K562 (cell line): Measurements from ENCODE around the gene ITGB3BP. TPM values are rescaled to one million over a fixed set of nuclear protein-coding genes. Genes with fewer than 3 reads are reported as not detected.

Experiments used
- ATAC-seq: fragments of 200-7000 bp; cut with Tn5 transposase; 3 replicates; pipeline ENCODE4 v1.9.1; 2020; ENCODE audit warnings: moderate library complexity
- BruUV-seq: library from RNA; stranded (reverse); fragments of 400-500 nt; replicated peaks from 2 replicates; lab custom pipeline; 2021; lab: Mats Ljungman, UMichigan
- CTCF ChIA-PET: fragments of 300-600 bp; formaldehyde crosslinking; extraction: SDS; loops from one replicate; lab custom pipeline; 2021; ENCODE audit warnings: low intra/inter-chr PET ratio; lab: Yijun Ruan, JAX
- POLR2A ChIA-PET: fragments of 300-600, 350-650 bp; sonication (Branson Sonifier 250); formaldehyde crosslinking; extraction: SDS; loops from one replicate; lab custom pipeline; 2021; ENCODE audit warnings: antibody characterized with exemption, inconsistent platforms; lab: Yijun Ruan, JAX
- DNase-seq, 4 experiments: peaks; one replicate each; pipeline versions ENCODE4 v3.0.0 to v3.0.0-alpha.2; 2011 to 2018; ENCODE audit warnings: low spot score in 3 of 4, mixed read lengths in 3 of 4; ENCODE audit errors: extremely low read depth in 1 of 4
- FAIRE-seq: peaks from 2 replicates; lab custom pipeline; 2011; peaks lifted over from hg19 to GRCh38; lab: Jason Lieb, UNC
- H2AFZ ChIP-seq: 2 replicates; pipeline ENCODE4 v1.6.0; 2011; ENCODE audit warnings: low read depth, low read length, control low read depth, inconsistent platforms
- H3K27ac ChIP-seq: fragments of 200-600 bp; 3 replicates; pipeline ENCODE4 v1.8.0; 2011; ENCODE audit warnings: low read depth, mild to moderate bottlenecking, control low read depth, inconsistent platforms, low read length, moderate library complexity, mixed read lengths; ENCODE audit errors: extremely low read depth
- H3K27me3 ChIP-seq, 2 experiments: fragments of 300-600 bp in 1 of 2; 2 replicates in 1 of 2; 3 replicates in 1 of 2; pipeline versions ENCODE4 v1.6.0 to v1.8.0; 2011; ENCODE audit warnings: inconsistent platforms in 2 of 2, low read length in 2 of 2, mild to moderate bottlenecking in 1 of 2, mixed read lengths in 1 of 2, moderate library complexity in 1 of 2; ENCODE audit not compliant: control insufficient read depth in 2 of 2, insufficient read depth in 2 of 2
- H3K36me3 ChIP-seq: fragments of 300-600 bp; 3 replicates; pipeline ENCODE4 v1.8.0; 2011; ENCODE audit warnings: mild to moderate bottlenecking, low read length, inconsistent platforms; ENCODE audit not compliant: control insufficient read depth, insufficient read depth
- H3K4me1 ChIP-seq, 2 experiments: fragments of 200-600 bp in 1 of 2; replicated peaks in 1 of 2; 2 replicates in 1 of 2; 3 replicates in 1 of 2; pipeline versions ENCODE4 v1.5.1 to v1.8.0; 2011; ENCODE audit warnings: inconsistent platforms in 2 of 2, low read length in 2 of 2, mild to moderate bottlenecking in 1 of 2, mixed read lengths in 1 of 2, moderate library complexity in 1 of 2; ENCODE audit not compliant: control insufficient read depth in 2 of 2, insufficient read depth in 2 of 2
- H3K4me2 ChIP-seq: 2 replicates; pipeline ENCODE4 v1.6.1; 2011; ENCODE audit warnings: low read length, control low read depth, inconsistent platforms, mixed read lengths; ENCODE audit not compliant: insufficient read depth
- H3K4me3 ChIP-seq: fragments of 200-600 bp; sonication (generic), shearing (Covaris generic); 2 replicates; pipeline ENCODE4 v1.5.1; 2016; ENCODE audit warnings: control low read depth, inconsistent platforms
- H3K79me2 ChIP-seq: fragments of 200-600 bp; 3 replicates; pipeline ENCODE4 v1.8.0; 2011; ENCODE audit warnings: low read length, inconsistent platforms; ENCODE audit not compliant: control insufficient read depth, insufficient read depth
- H3K9ac ChIP-seq, 2 experiments: 2 replicates each; pipeline versions ENCODE4 v1.6.0 to v1.6.1; 2011; ENCODE audit warnings: low read depth in 2 of 2, low read length in 2 of 2, control low read depth in 1 of 2, inconsistent platforms in 1 of 2, mild to moderate bottlenecking in 1 of 2, mixed read lengths in 1 of 2; ENCODE audit not compliant: insufficient read depth in 1 of 2
- H3K9me1 ChIP-seq: one replicate; pipeline ENCODE4 v1.6.0; 2011; ENCODE audit warnings: inconsistent platforms, mild to moderate bottlenecking, low read length, moderate library complexity; ENCODE audit not compliant: control insufficient read depth, insufficient read depth
- H3K9me3 ChIP-seq: replicated peaks from 2 replicates; pipeline ENCODE4 v1.5.1; 2011; ENCODE audit warnings: low read depth, low read length, inconsistent platforms; ENCODE audit not compliant: control insufficient read depth, insufficient read depth
- H4K20me1 ChIP-seq: replicated peaks from 2 replicates; pipeline ENCODE4 v1.6.1; 2011; ENCODE audit warnings: low read length, inconsistent platforms, mixed read lengths; ENCODE audit not compliant: control insufficient read depth, insufficient read depth
- BCL6 ChIP-seq: fragments of 250-450 bp; sonication (Bioruptor Pico); IDR thresholded peaks from 2 replicates; pipeline ENCODE4 v1.4.0; 2020
- CEBPB ChIP-seq: fragments of 450-650 bp; IDR thresholded peaks from 2 replicates; pipeline ENCODE4 v1.6.1; 2016; ENCODE audit warnings: missing genetic modification characterization, missing compliant biosample characterization
- FOS ChIP-seq: IDR thresholded peaks from 3 replicates; pipeline ENCODE4 v1.6.1; 2011; ENCODE audit not compliant: insufficient read length; ENCODE audit errors: extremely low read depth
- HDAC6 ChIP-seq: IDR thresholded peaks from 2 replicates; pipeline ENCODE4 v1.6.1; 2012; ENCODE audit warnings: low read depth, mild to moderate bottlenecking, control low read depth, inconsistent platforms, low read length, moderate library complexity
- MYNN ChIP-seq, 2 experiments: sonication (generic); formaldehyde crosslinking in 1 of 2; IDR thresholded peaks; 2 replicates each; pipeline versions ENCODE4 v1.5.0 to v1.6.1; 2016 to 2020; ENCODE audit warnings: antibody characterized with exemption in 1 of 2, missing genetic modification reagents in 1 of 2
- SMARCA5 ChIP-seq: fragments of 450-650 bp; IDR thresholded peaks from 2 replicates; pipeline ENCODE4 v1.6.1; 2016
- SRSF3 ChIP-seq: fragments of 200-400 bp; formaldehyde crosslinking; IDR thresholded peaks from 2 replicates; pipeline ENCODE4 v1.6.1; 2016; ENCODE audit warnings: mild to moderate bottlenecking, low read length, moderate library complexity; ENCODE audit not compliant: insufficient read depth
- TRIM28 ChIP-seq: fragments of 450-650 bp; IDR thresholded peaks from 2 replicates; pipeline ENCODE4 v1.6.1; 2017
- ZC3H8 ChIP-seq: fragments of 450-650 bp; IDR thresholded peaks from 2 replicates; pipeline ENCODE4 v1.6.1; 2017
- ZNF184 ChIP-seq: sonication (generic); formaldehyde crosslinking; IDR thresholded peaks from 2 replicates; pipeline ENCODE4 v1.5.0; 2020; ENCODE audit warnings: missing genetic modification reagents
- ZNF507 ChIP-seq: conservative IDR thresholded peaks from 2 replicates; pipeline ENCODE4 v1.6.1; 2017; ENCODE audit warnings: missing genetic modification characterization, missing compliant biosample characterization
- ZNF561 ChIP-seq: fragments of 450-650 bp; formaldehyde crosslinking; conservative IDR thresholded peaks from 2 replicates; pipeline ENCODE4 v1.4.0; 2020; ENCODE audit warnings: mild to moderate bottlenecking, moderate library complexity
- ZNF609 ChIP-seq: sonication (generic); formaldehyde crosslinking; IDR thresholded peaks from 2 replicates; pipeline ENCODE4 v1.8.1; 2023; ENCODE audit warnings: missing genetic modification reagents, mild to moderate bottlenecking, borderline replicate concordance
- WGBS: fragments of 100-300 bp; shearing (Covaris generic); methylation state at CpG from one replicate; pipeline ENCODE4 v1.1.6; 2016; ENCODE audit warnings: low coverage, mixed read lengths; ENCODE audit not compliant: insufficient coverage; ENCODE audit errors: missing lambda C conversion rate; 5-methylcytosine and 5-hydroxymethylcytosine counted together
- in situ Hi-C: fragments of 300-500 bp; cut with MboI; formaldehyde crosslinking; loops from 4 replicates; pipeline ENCODE4 v1.15.0; 2018; ENCODE audit warnings: inconsistent platforms, mixed read lengths
- intact Hi-C: fragments of 100-400 bp; cut with micrococcal nuclease; formaldehyde crosslinking; loops from 2 replicates; pipeline ENCODE4 v1.14.2; 2022
- polyA plus RNA-seq, 8 experiments: library from polyadenylated mRNA; depleted of rRNA in 4 of 8; stranded (reverse) in 5 of 8; unstranded in 3 of 8; fragments of >200 nt; fragmentation: Nextera tagmentation in 2 of 8; fragmentation: Illumina TruSeq in 1 of 8; extraction: Ambion mirVana in 2 of 8; extraction: Trizol in 1 of 8; gene quantifications; 2 replicates each; pipeline versions ENCODE4 v1.2.1 to v1.2.3, GENCODE V29; 2011 to 2014; ENCODE audit warnings: inconsistent platforms in 1 of 8, missing spikeins in 1 of 8
- total RNA-seq, 7 experiments: library from RNA; depleted of rRNA in 6 of 7; stranded (reverse); fragments of >200 nt in 6 of 7; fragmentation: Illumina TruSeq in 2 of 7; extraction: Trizol in 2 of 7; gene quantifications; 2 replicates each; pipeline versions ENCODE4 v1.2.1 to v1.2.3, GENCODE V29; 2011 to 2021; ENCODE audit warnings: low replicate concordance in 1 of 7

Gene ITGB3BP
- total and polyA plus RNA-seq, 9 of the 15 experiments (the other 6 are each of a cell fraction or from before 2014, with no cell fraction given), result 62.8 to 151 (median 110) TPM

GRCh38 chr1:63418101-63418500 is 104.9 kb downstream of the ITGB3BP start:
- ChIA-PET POLR2A (no interaction called here), CTCF (no interaction called here)
- in situ Hi-C loops, result no loop called here
- Histone ChIP-seq H3K4me3 (no peak overlapping the region), H3K9me1 (no peaks in the 10 kb centered on the region), H3K9ac (no peak overlapping the region), H2AFZ (no peak overlapping the region), H4K20me1 (no peaks in the 10 kb centered on the region), H3K27me3 (no peaks in the 10 kb centered on the region), H3K27ac (no peak overlapping the region), H3K4me2 (no peak overlapping the region), H3K79me2 (no peaks in the 10 kb centered on the region), H3K4me1 (no peaks in the 10 kb centered on the region), H3K36me3 (peaks cover 12% of the 10 kb centered on the region; the same call in 2 of the 3 replicates), H3K9me3 (no peaks in the 10 kb centered on the region)
- intact Hi-C loops, result no loop called here
- DNase-seq (no peak), FAIRE-seq (no peak), ATAC-seq (no peak)
- no TSS peak for BruUV-seq
- no peak for TF ChIP-seq ZNF184 (CRISPR knock-in tag)

- peaks cover 17% of the 10 kb centered on the region; the same call in 2 of the 3 replicates for H3K36me3 ChIP-seq
- BruUV-seq, result no TSS peak
- no peak overlapping the region for H3K4me2 ChIP-seq
- CTCF ChIA-PET, result no interaction called here
- WGBS, result 79% methylated on average over 3 of the region's 3 CpGs
- POLR2A ChIA-PET, result interaction anchor here (0.7 kb wide), 1 partner anchor 24 kb away, joined by 3 read pairs; no protein-coding TSS in a partner anchor
- H3K27ac ChIP-seq, result no peak overlapping the region
- in situ Hi-C loops, result no loop called here
- intact Hi-C loops, result no loop called here
- FAIRE-seq (no peak), DNase-seq (no peak), ATAC-seq (no peak)
- H4K20me1 ChIP-seq, result no peaks in the 10 kb centered on the region
- H3K4me1 ChIP-seq, result no peaks in the 10 kb centered on the region
- no peaks in the 10 kb centered on the region for H3K9me1 ChIP-seq
- H3K4me3 ChIP-seq, result no peak overlapping the region
- H3K9me3 ChIP-seq, result no peaks in the 10 kb centered on the region
- no peaks in the 10 kb centered on the region for H3K79me2 ChIP-seq
- H2AFZ ChIP-seq, result no peak overlapping the region
- no peaks in the 10 kb centered on the region for H3K27me3 ChIP-seq
- no peak overlapping the region for H3K9ac ChIP-seq
- no peak for TF ChIP-seq CEBPB (tag)
- TF ChIP-seq ZC3H8, result no peak
- TF ChIP-seq MYNN (IDR thresholded peaks at IDR 0.05), result no peak
- TF ChIP-seq MYNN (CRISPR knock-in tag; IDR thresholded peaks at IDR 0.05), result no peak
- no peak for TF ChIP-seq FOS
- no peak for TF ChIP-seq ZNF507 (tag)
- TF ChIP-seq TRIM28, result no peak
- no peak for TF ChIP-seq SMARCA5
- TF ChIP-seq ZNF561 (CRISPR knock-in tag), result no peak
- no peak for TF ChIP-seq HDAC6
- TF ChIP-seq BCL6 (CRISPR knock-in tag), result no peak
- no peak for TF ChIP-seq SRSF3
- TF ChIP-seq ZNF609 (CRISPR knock-in tag), result no peak
Observed at GRCh38 chr1:63414691-63415365, 108.2 kb downstream of the ITGB3BP start.
